Lower leg skin (tissue), 3 donors: ENCODE results near the gene RIOK1.
"Not testable (repeated sequence)": the region's sequence is repeated elsewhere in the genome, so short reads cannot be mapped to it uniquely, and the experiment has no call there.

Experiments
- CTCF ChIP-seq, 3 donors: fragments of 450-650 bp; IDR thresholded peaks; one replicate each; pipeline ENCODE4 v1.5.1; 2016; ENCODE audit warnings: antibody characterized with exemption in 3 of 3, mild to moderate bottlenecking in 3 of 3, moderate library complexity in 2 of 3
- POLR2A ChIP-seq, 2 donors: fragments of 450-650 bp; IDR thresholded peaks; one replicate each; pipeline ENCODE4 v1.6.1; 2016 to 2017; ENCODE audit warnings: antibody characterized with exemption in 2 of 2, mild to moderate bottlenecking in 1 of 2, moderate library complexity in 1 of 2

DNA sequence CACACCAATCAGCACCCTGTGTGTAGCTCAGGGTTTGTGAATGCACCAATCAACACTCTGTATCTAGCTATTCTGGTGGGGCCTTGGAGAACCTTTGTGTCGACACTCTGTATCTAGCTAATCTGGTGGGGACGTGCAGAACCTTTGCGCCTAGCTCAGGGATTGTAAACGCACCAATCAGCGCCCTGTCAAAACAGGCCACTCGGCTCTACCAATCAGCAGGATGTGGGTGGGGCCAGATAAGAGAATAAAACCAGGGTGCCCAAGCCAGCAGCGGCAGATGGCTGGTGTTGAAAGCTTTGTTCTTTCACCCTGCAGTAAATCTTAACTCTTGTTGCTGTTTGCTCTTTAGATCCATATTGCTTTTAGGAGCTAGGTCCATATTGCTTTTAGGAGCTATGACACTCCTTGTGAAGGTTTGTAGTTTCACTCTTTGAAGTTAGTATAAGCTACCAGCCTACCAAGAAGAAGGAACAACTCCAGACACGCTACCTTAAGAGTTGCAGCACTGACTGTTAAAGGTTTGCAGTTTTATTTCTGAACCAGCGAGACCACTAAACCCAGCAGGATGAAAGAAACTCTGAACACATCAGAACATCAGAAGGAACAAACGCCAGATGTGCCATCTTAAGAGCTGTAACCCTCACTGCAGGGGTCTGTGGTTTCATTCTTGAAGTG lies 44.7 kb upstream of the RIOK1 start:
- not testable (repeated sequence) for TF ChIP-seq CTCF, POLR2A (IDR thresholded peaks at IDR 0.05)
